ENCODE results near the gene RTTN. TPM values are rescaled to one million over a fixed set of nuclear protein-coding genes. Genes with fewer than 3 reads are reported as not detected.

RTTN gene
- total RNA-seq, 2 experiments from 2014 or later, result 19.8 to 29.7 TPM

DNA sequence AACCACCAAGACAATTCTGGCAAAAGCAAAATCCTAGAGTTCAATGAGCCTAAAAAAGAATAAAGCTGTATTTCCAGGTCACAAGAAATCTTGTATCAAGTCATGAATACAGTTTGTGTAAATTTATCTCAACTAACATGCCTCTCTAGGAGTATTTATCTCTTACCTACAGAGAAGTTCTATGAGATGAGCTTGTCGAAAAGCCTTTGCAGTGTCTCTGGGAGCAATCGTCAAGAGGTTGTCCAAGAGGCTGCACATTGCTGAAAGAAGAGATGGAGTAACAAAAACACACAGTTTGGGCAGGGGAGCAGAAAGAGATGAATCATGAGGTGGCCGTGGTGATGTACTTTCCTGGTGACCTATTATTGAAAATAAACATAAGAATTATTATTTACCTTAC, 145.8 kb downstream of the RTTN start:
- Histone ChIP-seq H3K36me3 (ENCODE audit: insufficient read depth, low read length) (peaks cover 4% of the 10 kb centered on the region; the same call in 1 of the 2 replicates), H2AFZ (ENCODE audit: low read length) (no peak overlapping the region), H4K20me1 (ENCODE audit: insufficient read depth, low read length) (no peaks in the 10 kb centered on the region), H3K4me3 (ENCODE audit: low read depth, low read length, poor library complexity, severe bottlenecking) (no peak overlapping the region), H3K9me2 (ENCODE audit: insufficient read depth, low read length) (no peaks in the 10 kb centered on the region), H3K9me3 (ENCODE audit: low read length) (no peaks in the 10 kb centered on the region), H3K79me2 (ENCODE audit: insufficient read depth, low read depth, low read length) (no peaks in the 10 kb centered on the region), H3K27ac (ENCODE audit: low read depth, low read length, poor library complexity, severe bottlenecking) (no peak overlapping the region), H3K4me2 (ENCODE audit: low read length) (no peak overlapping the region), H3K4me1 (ENCODE audit: insufficient read depth, low read length, poor library complexity, severe bottlenecking) (no peaks in the 10 kb centered on the region)
- intact Hi-C loops (cut with micrococcal nuclease; ENCODE audit: unreplicated experiment), result no loop called here
- ChIA-PET POLR2A (no interaction called here), CTCF (ENCODE audit: unreplicated experiment) (no interaction called here)
- no TSS peak for BruUV-seq (replicated peaks)
- DNase-seq (ENCODE audit: low spot score), result no peak
- TF ChIP-seq EZH2phosphoT487 (IDR thresholded peaks at IDR 0.05; ENCODE audit: borderline replicate concordance, low read depth, low read length), result no peak
- TF ChIP-seq, protein P1, sequence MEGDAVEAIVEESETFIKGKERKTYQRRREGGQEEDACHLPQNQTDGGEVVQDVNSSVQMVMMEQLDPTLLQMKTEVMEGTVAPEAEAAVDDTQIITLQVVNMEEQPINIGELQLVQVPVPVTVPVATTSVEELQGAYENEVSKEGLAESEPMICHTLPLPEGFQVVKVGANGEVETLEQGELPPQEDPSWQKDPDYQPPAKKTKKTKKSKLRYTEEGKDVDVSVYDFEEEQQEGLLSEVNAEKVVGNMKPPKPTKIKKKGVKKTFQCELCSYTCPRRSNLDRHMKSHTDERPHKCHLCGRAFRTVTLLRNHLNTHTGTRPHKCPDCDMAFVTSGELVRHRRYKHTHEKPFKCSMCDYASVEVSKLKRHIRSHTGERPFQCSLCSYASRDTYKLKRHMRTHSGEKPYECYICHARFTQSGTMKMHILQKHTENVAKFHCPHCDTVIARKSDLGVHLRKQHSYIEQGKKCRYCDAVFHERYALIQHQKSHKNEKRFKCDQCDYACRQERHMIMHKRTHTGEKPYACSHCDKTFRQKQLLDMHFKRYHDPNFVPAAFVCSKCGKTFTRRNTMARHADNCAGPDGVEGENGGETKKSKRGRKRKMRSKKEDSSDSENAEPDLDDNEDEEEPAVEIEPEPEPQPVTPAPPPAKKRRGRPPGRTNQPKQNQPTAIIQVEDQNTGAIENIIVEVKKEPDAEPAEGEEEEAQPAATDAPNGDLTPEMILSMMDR (conservative IDR thresholded peaks at IDR 0.05; ENCODE audit: low read length), result no peak

- CTCF ChIA-PET (ENCODE audit: unreplicated experiment), result no interaction called here
- peaks cover 4% of the 10 kb centered on the region for H3K36me3 ChIP-seq (ENCODE audit: insufficient read depth, low read length)
- no peak overlapping the region for H3K4me2 ChIP-seq (ENCODE audit: low read length)
- H3K27ac ChIP-seq (ENCODE audit: low read depth, low read length, poor library complexity, severe bottlenecking), result no peak overlapping the region
- no peaks in the 10 kb centered on the region for H3K9me2 ChIP-seq (ENCODE audit: insufficient read depth, low read length)
- intact Hi-C loops (cut with micrococcal nuclease; ENCODE audit: unreplicated experiment), result no loop called here
- no TSS peak for BruUV-seq (replicated peaks)
- POLR2A ChIA-PET, result interaction anchor here (0.7 kb wide), 1 partner anchor 92 kb away, joined by 3 read pairs; no protein-coding TSS in a partner anchor
- no peaks in the 10 kb centered on the region for H3K79me2 ChIP-seq (ENCODE audit: insufficient read depth, low read depth, low read length)
- H3K4me1 ChIP-seq (ENCODE audit: insufficient read depth, low read length, poor library complexity, severe bottlenecking), result no peaks in the 10 kb centered on the region
- no peaks in the 10 kb centered on the region for H4K20me1 ChIP-seq (ENCODE audit: insufficient read depth, low read length)
- no peak overlapping the region for H2AFZ ChIP-seq (ENCODE audit: low read length)
- no peak overlapping the region for H3K4me3 ChIP-seq (ENCODE audit: low read depth, low read length, poor library complexity, severe bottlenecking)
- no peak for DNase-seq (ENCODE audit: low spot score)
- no peaks in the 10 kb centered on the region for H3K9me3 ChIP-seq (ENCODE audit: low read length)
- TF ChIP-seq EZH2phosphoT487 (IDR thresholded peaks at IDR 0.05; ENCODE audit: borderline replicate concordance, low read depth, low read length), result no peak
- TF ChIP-seq, protein P1 (conservative IDR thresholded peaks at IDR 0.05; ENCODE audit: low read length), result no peak
These were observed 146.6 kb downstream of the RTTN start for GRCh38 chr18:70058916-70059315.

DNA sequence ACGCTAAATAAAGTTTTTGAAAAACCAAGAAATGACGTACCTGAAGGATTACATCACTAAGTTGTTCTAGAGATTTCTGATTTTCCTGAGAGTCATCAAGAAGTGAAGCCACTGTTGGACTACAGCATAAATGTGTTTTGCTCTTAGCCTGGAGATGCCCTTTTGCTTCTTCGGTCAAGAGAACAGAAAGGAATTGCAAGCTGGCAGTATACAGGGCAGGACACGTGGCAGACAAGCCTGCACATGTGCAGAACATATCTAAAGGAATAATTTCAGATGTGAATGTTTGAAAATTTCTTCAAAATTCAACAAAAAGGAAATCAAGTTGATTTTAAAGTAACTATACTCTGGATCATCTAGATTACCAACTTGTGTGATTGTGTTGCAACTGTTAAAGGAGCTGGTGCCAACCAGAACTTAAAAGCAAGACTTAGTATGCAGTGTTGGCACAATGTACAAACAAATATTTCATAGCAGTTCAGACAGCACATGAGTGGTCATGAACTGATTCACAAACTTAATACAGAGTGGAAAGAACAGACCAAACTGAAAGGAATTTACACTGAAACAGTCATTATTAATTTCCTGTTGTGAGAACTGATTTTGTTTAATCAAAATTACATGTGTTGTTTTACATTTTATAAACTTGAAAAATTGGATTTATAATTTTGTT, 157.4 kb downstream of the RTTN start:
- no peak for DNase-seq (ENCODE audit: low spot score)
- TF ChIP-seq, protein P1 (conservative IDR thresholded peaks at IDR 0.05; ENCODE audit: low read length), result no peak
- no peak for TF ChIP-seq EZH2phosphoT487 (IDR thresholded peaks at IDR 0.05; ENCODE audit: borderline replicate concordance, low read depth, low read length)
- no peak overlapping the region for H2AFZ ChIP-seq (ENCODE audit: low read length)
- H3K4me2 ChIP-seq (ENCODE audit: low read length), result no peak overlapping the region
- ChIA-PET POLR2A (no interaction called here), CTCF (ENCODE audit: unreplicated experiment) (no interaction called here)
- no peak overlapping the region for H3K27ac ChIP-seq (ENCODE audit: low read depth, low read length, poor library complexity, severe bottlenecking)
- intact Hi-C loops (cut with micrococcal nuclease; ENCODE audit: unreplicated experiment), result no loop called here
- H3K4me1 ChIP-seq (ENCODE audit: insufficient read depth, low read length, poor library complexity, severe bottlenecking), result no peaks in the 10 kb centered on the region
- no TSS peak for BruUV-seq (replicated peaks)
- H4K20me1 ChIP-seq (ENCODE audit: insufficient read depth, low read length), result no peaks in the 10 kb centered on the region
- H3K36me3 ChIP-seq (ENCODE audit: insufficient read depth, low read length), result peaks cover 1% of the 10 kb centered on the region
- H3K9me2 ChIP-seq (ENCODE audit: insufficient read depth, low read length), result no peaks in the 10 kb centered on the region
- no peaks in the 10 kb centered on the region for H3K79me2 ChIP-seq (ENCODE audit: insufficient read depth, low read depth, low read length)
- H3K9me3 ChIP-seq (ENCODE audit: low read length), result no peaks in the 10 kb centered on the region
- H3K4me3 ChIP-seq (ENCODE audit: low read depth, low read length, poor library complexity, severe bottlenecking), result no peak overlapping the region

Data from OCI-LY7 (cell line).